HepG2 (cell line): ENCODE measurements around the gene RSL1D1. TPM values are rescaled to one million over a fixed set of nuclear protein-coding genes. Genes with fewer than 3 reads are reported as not detected.

Source experiments
- AGO2 ChIP-seq: fragments of 200-400 bp; formaldehyde crosslinking; optimal IDR thresholded peaks from 2 replicates; pipeline ENCODE3; 2017; ENCODE audit warnings: mild to moderate bottlenecking, low read depth, low read length, moderate library complexity
- AHR ChIP-seq: IDR thresholded peaks from 2 replicates; pipeline ENCODE4 v1.6.1; 2018; ENCODE audit warnings: missing genetic modification reagents, missing compliant biosample characterization
- CBX5 ChIP-seq: sonication (generic); formaldehyde crosslinking; IDR thresholded peaks from 2 replicates; pipeline ENCODE4 v1.4.0; 2020; ENCODE audit warnings: missing genetic modification reagents, borderline replicate concordance
- ELF1 ChIP-seq: sonication (generic); formaldehyde crosslinking; IDR thresholded peaks from 2 replicates; pipeline ENCODE4 v1.4.0; 2020; ENCODE audit warnings: missing genetic modification reagents
- HNF4G ChIP-seq, 2 experiments: sonication (generic) in 1 of 2; formaldehyde crosslinking in 1 of 2; IDR thresholded peaks; 2 replicates each; pipeline versions ENCODE4 v1.4.0 to v1.6.1; 2011 to 2020; ENCODE audit warnings: borderline replicate concordance in 2 of 2, low read depth in 2 of 2, mild to moderate bottlenecking in 2 of 2, low read length in 1 of 2, missing genetic modification reagents in 1 of 2, moderate library complexity in 1 of 2
- HNRNPH1 ChIP-seq: fragments of 200-400 bp; formaldehyde crosslinking; optimal IDR thresholded peaks from 2 replicates; pipeline ENCODE3; 2017; ENCODE audit warnings: mild to moderate bottlenecking, low read depth, low read length
- MBD4 ChIP-seq: IDR thresholded peaks from 2 replicates; pipeline ENCODE4 v1.6.1; 2012; ENCODE audit warnings: low read length, inconsistent platforms, borderline replicate concordance
- PAF1 ChIP-seq: IDR thresholded peaks from 2 replicates; pipeline ENCODE4 v1.6.1; 2016; ENCODE audit warnings: missing genetic modification reagents, missing compliant biosample characterization
- POLR2A ChIP-seq, 2 experiments: IDR thresholded peaks; 2 replicates each; pipeline ENCODE4 v1.6.1; 2011; ENCODE audit warnings: low read depth in 2 of 2, low read length in 2 of 2, mild to moderate bottlenecking in 1 of 2, moderate library complexity in 1 of 2; ENCODE audit not compliant: insufficient read depth in 1 of 2
- ZBTB1 ChIP-seq: sonication (generic); formaldehyde crosslinking; IDR thresholded peaks from 2 replicates; pipeline ENCODE4 v1.4.0; 2020; ENCODE audit warnings: missing genetic modification reagents, borderline replicate concordance
- ZNF205 ChIP-seq: IDR thresholded peaks from 2 replicates; pipeline ENCODE4 v1.6.1; 2018; ENCODE audit warnings: missing biosample characterization, missing genetic modification reagents
- polyA plus RNA-seq, 8 experiments: library from polyadenylated mRNA; depleted of rRNA in 3 of 8; stranded (reverse) in 7 of 8; unstranded in 1 of 8; fragments of >200 nt; fragmentation: Illumina TruSeq in 4 of 8; extraction: Trizol in 4 of 8; gene quantifications; 2 replicates each; pipeline versions ENCODE4 v1.2.1 to v1.2.3, GENCODE V29; 2011 to 2016; ENCODE audit warnings: low read depth in 4 of 8, missing spikeins in 1 of 8, mixed read lengths in 1 of 8; ENCODE audit not compliant: insufficient read depth in 1 of 8
- total RNA-seq, 5 experiments: library from RNA; depleted of rRNA; stranded (reverse); fragments of >200 nt; fragmentation: Illumina TruSeq; extraction: Trizol; gene quantifications; 2 replicates each; pipeline ENCODE4 v1.2.3, GENCODE V29; 2016; ENCODE audit warnings: low read depth in 1 of 5
- TF ChIP-seq, protein P1 (sequence below): sonication (generic); formaldehyde crosslinking; IDR thresholded peaks from 2 replicates; pipeline ENCODE4 v1.9.0; 2021; ENCODE audit warnings: missing genetic modification reagents, borderline replicate concordance
- TF ChIP-seq, protein P2 (sequence below): sonication (generic); formaldehyde crosslinking; IDR thresholded peaks from 2 replicates; pipeline ENCODE4 v1.5.1; 2020; ENCODE audit warnings: mild to moderate bottlenecking, moderate library complexity, missing genetic modification reagents
- TF ChIP-seq, protein P3 (sequence below), 2 experiments: IDR thresholded peaks; 2 replicates each; pipeline ENCODE4 v1.6.1; 2011 to 2012; ENCODE audit warnings: low read length in 2 of 2, borderline replicate concordance in 1 of 2, low read depth in 1 of 2, mild to moderate bottlenecking in 1 of 2, moderate library complexity in 1 of 2
- TF ChIP-seq, protein P4 (sequence below): sonication (generic); formaldehyde crosslinking; conservative IDR thresholded peaks from 2 replicates; pipeline ENCODE4 v1.8.0; 2022; ENCODE audit warnings: low read depth, missing genetic modification reagents
- TF ChIP-seq, protein P5 (sequence below): sonication (generic); formaldehyde crosslinking; IDR thresholded peaks from 2 replicates; pipeline ENCODE4 v1.4.0; 2020; ENCODE audit warnings: missing genetic modification reagents

The RSL1D1 gene
- total and polyA plus RNA-seq, 2 of the 13 experiments (the other 11 are each of a cell fraction or from before 2014, with no cell fraction given), result 187 to 343 TPM

DNA sequence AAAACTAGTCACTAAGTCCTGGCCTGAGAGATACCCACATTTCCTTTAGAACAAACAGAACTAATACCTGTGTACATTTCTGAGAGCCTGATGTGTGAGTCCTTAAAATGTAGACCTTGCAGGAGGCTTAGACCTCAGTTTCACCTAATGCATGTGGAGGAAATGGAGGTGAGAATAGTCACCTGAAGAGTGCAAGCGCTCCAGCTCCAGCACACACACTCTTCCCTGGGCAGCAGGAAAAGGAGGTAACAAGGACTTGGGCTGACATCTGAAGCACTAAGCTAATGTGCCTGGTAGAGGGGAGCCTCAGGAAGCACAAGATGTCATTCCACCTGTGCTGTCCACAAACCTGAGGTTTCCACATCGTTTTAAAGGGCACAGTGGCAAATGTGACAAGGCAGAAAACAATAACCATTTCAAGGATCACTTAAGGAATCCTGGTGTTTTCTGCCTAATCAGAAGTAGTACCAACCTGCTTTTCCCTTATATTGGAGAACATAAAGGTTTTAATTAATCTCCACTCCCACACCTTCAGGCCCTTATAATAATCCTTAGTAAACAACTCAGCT, 17.2 kb upstream of the RSL1D1 start (continued):
- TF ChIP-seq, protein P1, sequence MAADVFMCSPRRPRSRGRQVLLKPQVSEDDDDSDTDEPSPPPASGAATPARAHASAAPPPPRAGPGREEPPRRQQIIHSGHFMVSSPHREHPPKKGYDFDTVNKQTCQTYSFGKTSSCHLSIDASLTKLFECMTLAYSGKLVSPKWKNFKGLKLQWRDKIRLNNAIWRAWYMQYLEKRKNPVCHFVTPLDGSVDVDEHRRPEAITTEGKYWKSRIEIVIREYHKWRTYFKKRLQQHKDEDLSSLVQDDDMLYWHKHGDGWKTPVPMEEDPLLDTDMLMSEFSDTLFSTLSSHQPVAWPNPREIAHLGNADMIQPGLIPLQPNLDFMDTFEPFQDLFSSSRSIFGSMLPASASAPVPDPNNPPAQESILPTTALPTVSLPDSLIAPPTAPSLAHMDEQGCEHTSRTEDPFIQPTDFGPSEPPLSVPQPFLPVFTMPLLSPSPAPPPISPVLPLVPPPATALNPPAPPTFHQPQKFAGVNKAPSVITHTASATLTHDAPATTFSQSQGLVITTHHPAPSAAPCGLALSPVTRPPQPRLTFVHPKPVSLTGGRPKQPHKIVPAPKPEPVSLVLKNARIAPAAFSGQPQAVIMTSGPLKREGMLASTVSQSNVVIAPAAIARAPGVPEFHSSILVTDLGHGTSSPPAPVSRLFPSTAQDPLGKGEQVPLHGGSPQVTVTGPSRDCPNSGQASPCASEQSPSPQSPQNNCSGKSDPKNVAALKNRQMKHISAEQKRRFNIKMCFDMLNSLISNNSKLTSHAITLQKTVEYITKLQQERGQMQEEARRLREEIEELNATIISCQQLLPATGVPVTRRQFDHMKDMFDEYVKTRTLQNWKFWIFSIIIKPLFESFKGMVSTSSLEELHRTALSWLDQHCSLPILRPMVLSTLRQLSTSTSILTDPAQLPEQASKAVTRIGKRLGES (CRISPR knock-in tag), result no peak
- TF ChIP-seq, protein P2, sequence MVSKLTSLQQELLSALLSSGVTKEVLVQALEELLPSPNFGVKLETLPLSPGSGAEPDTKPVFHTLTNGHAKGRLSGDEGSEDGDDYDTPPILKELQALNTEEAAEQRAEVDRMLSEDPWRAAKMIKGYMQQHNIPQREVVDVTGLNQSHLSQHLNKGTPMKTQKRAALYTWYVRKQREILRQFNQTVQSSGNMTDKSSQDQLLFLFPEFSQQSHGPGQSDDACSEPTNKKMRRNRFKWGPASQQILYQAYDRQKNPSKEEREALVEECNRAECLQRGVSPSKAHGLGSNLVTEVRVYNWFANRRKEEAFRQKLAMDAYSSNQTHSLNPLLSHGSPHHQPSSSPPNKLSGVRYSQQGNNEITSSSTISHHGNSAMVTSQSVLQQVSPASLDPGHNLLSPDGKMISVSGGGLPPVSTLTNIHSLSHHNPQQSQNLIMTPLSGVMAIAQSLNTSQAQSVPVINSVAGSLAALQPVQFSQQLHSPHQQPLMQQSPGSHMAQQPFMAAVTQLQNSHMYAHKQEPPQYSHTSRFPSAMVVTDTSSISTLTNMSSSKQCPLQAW, result no peak
- TF ChIP-seq AHR (CRISPR knock-in tag), result no peak
- TF ChIP-seq, protein P3, sequence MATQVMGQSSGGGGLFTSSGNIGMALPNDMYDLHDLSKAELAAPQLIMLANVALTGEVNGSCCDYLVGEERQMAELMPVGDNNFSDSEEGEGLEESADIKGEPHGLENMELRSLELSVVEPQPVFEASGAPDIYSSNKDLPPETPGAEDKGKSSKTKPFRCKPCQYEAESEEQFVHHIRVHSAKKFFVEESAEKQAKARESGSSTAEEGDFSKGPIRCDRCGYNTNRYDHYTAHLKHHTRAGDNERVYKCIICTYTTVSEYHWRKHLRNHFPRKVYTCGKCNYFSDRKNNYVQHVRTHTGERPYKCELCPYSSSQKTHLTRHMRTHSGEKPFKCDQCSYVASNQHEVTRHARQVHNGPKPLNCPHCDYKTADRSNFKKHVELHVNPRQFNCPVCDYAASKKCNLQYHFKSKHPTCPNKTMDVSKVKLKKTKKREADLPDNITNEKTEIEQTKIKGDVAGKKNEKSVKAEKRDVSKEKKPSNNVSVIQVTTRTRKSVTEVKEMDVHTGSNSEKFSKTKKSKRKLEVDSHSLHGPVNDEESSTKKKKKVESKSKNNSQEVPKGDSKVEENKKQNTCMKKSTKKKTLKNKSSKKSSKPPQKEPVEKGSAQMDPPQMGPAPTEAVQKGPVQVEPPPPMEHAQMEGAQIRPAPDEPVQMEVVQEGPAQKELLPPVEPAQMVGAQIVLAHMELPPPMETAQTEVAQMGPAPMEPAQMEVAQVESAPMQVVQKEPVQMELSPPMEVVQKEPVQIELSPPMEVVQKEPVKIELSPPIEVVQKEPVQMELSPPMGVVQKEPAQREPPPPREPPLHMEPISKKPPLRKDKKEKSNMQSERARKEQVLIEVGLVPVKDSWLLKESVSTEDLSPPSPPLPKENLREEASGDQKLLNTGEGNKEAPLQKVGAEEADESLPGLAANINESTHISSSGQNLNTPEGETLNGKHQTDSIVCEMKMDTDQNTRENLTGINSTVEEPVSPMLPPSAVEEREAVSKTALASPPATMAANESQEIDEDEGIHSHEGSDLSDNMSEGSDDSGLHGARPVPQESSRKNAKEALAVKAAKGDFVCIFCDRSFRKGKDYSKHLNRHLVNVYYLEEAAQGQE (IDR thresholded peaks at IDR 0.05; ENCODE audit: borderline replicate concordance in 1 of 2, low read depth in 1 of 2, low read length in 2 of 2), result no peak
- TF ChIP-seq HNRNPH1, result no peak
- no peak for TF ChIP-seq ZBTB1
- TF ChIP-seq, protein P4, sequence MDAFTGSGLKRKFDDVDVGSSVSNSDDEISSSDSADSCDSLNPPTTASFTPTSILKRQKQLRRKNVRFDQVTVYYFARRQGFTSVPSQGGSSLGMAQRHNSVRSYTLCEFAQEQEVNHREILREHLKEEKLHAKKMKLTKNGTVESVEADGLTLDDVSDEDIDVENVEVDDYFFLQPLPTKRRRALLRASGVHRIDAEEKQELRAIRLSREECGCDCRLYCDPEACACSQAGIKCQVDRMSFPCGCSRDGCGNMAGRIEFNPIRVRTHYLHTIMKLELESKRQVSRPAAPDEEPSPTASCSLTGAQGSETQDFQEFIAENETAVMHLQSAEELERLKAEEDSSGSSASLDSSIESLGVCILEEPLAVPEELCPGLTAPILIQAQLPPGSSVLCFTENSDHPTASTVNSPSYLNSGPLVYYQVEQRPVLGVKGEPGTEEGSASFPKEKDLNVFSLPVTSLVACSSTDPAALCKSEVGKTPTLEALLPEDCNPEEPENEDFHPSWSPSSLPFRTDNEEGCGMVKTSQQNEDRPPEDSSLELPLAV (CRISPR knock-in tag), result no peak
- TF ChIP-seq ELF1 (CRISPR knock-in tag), result no peak
- TF ChIP-seq PAF1, result peak; percentile 35; the same call in 1 of the 2 replicates
- no peak for TF ChIP-seq HNF4G (IDR thresholded peaks at IDR 0.05; ENCODE audit: borderline replicate concordance, low read depth, low read length)
- no peak for TF ChIP-seq HNF4G (CRISPR knock-in tag; IDR thresholded peaks at IDR 0.05; ENCODE audit: borderline replicate concordance, low read depth)
- no peak for TF ChIP-seq ZNF205 (CRISPR knock-in tag)
- peak in 1 of 2 experiments; percentile 47; a peak in 2 of 4 replicates for TF ChIP-seq POLR2A (IDR thresholded peaks at IDR 0.05; ENCODE audit: insufficient read depth in 1 of 2, low read depth in 2 of 2, low read length in 2 of 2)
- TF ChIP-seq AGO2, result peak; percentile 12
- TF ChIP-seq MBD4, result 0 out of 2 replicates have a peak, but pooled peaks have one; percentile 32
- TF ChIP-seq CBX5, result no peak
- TF ChIP-seq, protein P5, sequence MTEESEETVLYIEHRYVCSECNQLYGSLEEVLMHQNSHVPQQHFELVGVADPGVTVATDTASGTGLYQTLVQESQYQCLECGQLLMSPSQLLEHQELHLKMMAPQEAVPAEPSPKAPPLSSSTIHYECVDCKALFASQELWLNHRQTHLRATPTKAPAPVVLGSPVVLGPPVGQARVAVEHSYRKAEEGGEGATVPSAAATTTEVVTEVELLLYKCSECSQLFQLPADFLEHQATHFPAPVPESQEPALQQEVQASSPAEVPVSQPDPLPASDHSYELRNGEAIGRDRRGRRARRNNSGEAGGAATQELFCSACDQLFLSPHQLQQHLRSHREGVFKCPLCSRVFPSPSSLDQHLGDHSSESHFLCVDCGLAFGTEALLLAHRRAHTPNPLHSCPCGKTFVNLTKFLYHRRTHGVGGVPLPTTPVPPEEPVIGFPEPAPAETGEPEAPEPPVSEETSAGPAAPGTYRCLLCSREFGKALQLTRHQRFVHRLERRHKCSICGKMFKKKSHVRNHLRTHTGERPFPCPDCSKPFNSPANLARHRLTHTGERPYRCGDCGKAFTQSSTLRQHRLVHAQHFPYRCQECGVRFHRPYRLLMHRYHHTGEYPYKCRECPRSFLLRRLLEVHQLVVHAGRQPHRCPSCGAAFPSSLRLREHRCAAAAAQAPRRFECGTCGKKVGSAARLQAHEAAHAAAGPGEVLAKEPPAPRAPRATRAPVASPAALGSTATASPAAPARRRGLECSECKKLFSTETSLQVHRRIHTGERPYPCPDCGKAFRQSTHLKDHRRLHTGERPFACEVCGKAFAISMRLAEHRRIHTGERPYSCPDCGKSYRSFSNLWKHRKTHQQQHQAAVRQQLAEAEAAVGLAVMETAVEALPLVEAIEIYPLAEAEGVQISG (CRISPR knock-in tag), result no peak
